ENCODE data around the gene XRRA1. TPM values are rescaled to one million over a fixed set of nuclear protein-coding genes. Genes with fewer than 3 reads are reported as not detected.
A peak's percentile ranks its signal among the peaks of the same experiment; 100 is the strongest.
"Not testable (repeated sequence)": the region's sequence is repeated elsewhere in the genome, so short reads cannot be mapped to it uniquely, and the experiment has no call there.

The XRRA1 gene, protein sequence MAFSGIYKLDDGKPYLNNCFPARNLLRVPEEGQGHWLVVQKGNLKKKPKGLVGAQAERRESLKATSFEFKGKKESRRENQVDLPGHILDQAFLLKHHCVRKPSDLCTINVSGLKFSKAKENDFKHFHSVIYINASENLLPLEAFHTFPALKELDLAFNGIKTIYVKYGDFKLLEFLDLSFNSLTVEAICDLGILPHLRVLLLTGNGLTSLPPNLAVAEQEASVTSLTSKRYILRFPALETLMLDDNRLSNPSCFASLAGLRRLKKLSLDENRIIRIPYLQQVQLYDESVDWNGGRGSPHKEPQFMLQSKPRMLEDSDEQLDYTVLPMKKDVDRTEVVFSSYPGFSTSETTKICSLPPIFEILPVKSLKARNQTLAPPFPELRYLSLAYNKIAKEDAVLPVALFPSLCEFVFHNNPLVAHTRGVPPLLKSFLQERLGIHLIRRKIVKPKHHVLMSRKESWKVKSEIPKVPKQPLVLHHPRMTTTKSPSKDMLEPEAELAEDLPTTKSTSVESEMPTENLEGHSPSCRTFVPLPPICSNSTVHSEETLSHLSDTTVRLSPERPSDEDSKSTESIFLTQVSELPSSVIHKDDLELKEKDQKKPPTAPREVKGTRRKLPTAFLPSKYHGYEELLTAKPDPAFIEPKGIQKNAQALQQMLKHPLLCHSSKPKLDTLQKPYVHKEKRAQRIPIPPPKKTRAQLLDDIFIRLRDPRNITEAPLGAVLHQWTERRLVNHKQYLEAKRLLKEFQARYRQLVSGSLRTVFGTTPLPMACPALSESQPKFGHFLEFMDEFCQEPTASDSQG
- 40.0 and 50.5 TPM in 2 replicates for total RNA-seq

DNA sequence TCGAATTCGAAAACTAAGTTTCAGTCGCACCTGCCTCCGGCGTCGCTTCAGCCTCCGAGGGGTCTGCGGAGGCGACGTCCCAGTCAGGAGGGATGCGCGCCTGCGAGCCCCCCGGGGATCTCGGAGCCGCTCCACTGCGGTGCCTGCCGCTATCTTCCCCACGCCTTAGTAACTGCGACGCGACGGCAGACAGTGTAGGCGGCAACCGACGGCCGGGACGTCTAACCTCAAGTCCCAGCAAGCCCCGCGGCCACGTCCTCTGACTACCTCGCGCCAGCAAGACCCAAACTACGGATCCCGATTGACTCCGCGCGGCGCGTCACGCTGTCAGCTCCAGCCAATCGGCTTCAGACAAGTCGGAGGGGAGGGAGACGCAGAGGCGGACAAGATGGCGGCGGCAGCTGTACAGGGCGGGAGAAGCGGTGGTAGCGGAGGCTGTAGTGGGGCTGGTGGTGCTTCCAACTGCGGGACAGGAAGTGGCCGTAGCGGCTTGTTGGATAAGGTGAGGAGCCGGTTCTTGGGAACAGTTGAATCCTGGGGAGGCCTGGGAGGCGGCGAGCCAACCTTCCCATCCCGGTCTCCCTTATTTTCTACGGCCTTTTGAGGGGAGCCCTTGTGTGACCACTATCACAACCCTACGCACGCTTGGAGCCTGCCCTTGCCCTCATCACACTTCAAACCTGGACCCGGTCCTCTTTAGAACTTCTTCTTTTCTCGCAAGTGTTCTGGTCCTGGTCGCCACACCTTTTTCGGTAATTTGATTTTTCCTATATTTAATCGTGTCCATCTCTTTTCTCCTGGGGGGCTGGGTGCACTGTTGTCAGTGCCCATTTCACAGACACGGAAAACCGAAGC is at the start of gene XRRA1, which contains the start of gene SPCS2:
TSS of gene XRRA1 (minus strand) at position 194 of the 855 bp plus-strand sequence. CDS start 8,213 bp downstream, outside the sequence.
TSS of gene SPCS2 (plus strand) at position 369 of the 855 bp plus-strand sequence. CDS start at position 389, 20 bp downstream.
- POLR2A ChIA-PET = interaction anchor here (0.9 to 2.3 kb wide), 5 partner anchors 11 to 456 kb away, joined by 3 to 20 read pairs (median 5); partner anchors contain the start of genes LIPT2 and NEU3
- Mint-ChIP-seq H3K9me3 (no peaks in the 10 kb centered on the region), H3K36me3 (ENCODE audit: low read depth) (peaks cover 45% of the 10 kb centered on the region), H3K4me1 (peaks cover 72% of the 10 kb centered on the region), H3K27ac (peak within 1 kb of the TSS; percentile 97), H3K4me3 (peak within 1 kb of the TSS; percentile 97), H3K27me3 (no peaks in the 10 kb centered on the region)
- TF ChIP-seq, protein P1, sequence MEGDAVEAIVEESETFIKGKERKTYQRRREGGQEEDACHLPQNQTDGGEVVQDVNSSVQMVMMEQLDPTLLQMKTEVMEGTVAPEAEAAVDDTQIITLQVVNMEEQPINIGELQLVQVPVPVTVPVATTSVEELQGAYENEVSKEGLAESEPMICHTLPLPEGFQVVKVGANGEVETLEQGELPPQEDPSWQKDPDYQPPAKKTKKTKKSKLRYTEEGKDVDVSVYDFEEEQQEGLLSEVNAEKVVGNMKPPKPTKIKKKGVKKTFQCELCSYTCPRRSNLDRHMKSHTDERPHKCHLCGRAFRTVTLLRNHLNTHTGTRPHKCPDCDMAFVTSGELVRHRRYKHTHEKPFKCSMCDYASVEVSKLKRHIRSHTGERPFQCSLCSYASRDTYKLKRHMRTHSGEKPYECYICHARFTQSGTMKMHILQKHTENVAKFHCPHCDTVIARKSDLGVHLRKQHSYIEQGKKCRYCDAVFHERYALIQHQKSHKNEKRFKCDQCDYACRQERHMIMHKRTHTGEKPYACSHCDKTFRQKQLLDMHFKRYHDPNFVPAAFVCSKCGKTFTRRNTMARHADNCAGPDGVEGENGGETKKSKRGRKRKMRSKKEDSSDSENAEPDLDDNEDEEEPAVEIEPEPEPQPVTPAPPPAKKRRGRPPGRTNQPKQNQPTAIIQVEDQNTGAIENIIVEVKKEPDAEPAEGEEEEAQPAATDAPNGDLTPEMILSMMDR (IDR thresholded peaks at IDR 0.05) = no peak
- intact Hi-C loops (cut with micrococcal nuclease) = loop anchor here (1.0 to 5.0 kb wide), 6 partner anchors 39 to 578 kb away; partner anchors contain the start of genes GDPD5, LIPT2, NEU3 and PGM2L1
- DNase-seq = peak; percentile 90
- ATAC-seq (ENCODE audit: low read depth) = peak; percentile 93
- CTCF ChIA-PET = interaction anchor here (1.5 kb wide), 1 partner anchor 19 kb away, joined by 4 read pairs; no protein-coding TSS in a partner anchor

DNA sequence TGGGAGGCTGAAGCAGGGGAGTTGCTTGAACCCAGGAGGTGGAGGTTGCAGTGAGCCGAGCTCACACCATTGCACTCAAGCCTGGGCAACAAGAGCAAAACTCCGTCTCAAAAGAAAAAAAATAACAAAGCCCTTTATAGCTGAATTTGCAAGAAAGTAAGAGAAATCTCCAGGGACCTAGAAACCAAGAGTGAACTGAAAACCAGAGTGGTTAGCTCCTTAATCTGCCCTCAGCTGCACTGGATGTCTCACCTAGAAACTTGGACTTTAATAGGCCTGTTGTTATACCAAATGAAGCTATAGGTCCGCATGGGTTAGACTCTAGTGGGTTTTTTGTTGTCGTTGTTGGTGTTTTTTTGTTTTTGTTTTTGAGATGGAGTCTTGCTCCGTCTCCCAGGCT is 44.0 kb upstream of the XRRA1 start:
- POLR2A ChIA-PET = no interaction called here

DNA sequence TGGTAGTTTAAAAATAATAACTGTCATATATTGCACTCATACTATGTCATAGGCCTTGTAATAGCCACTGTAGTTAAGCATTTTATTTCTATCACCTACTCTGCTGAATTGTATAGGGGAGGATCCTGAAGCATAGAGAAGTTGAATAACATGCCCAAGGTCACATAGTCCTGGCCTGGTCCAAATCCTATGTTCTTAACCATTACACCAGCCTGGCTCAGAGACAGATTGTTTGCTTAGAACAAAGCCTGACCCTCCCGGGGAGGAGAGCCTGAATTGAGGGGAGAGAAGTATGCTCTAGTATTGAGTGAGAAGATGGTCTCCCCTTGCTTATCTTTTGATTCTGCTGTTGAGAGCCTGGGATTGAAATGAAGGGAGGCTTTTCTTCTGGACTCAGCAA is 42.0 kb upstream of the XRRA1 start:
- CTCF ChIA-PET = no interaction called here
- peak overlapping the region; percentile 2 for H3K27ac Mint-ChIP-seq
- no peaks in the 10 kb centered on the region for H3K9me3 Mint-ChIP-seq
- DNase-seq (no peak), ATAC-seq (ENCODE audit: low read depth) (no peak)
- peaks cover 40% of the 10 kb centered on the region for H3K4me1 Mint-ChIP-seq
- POLR2A ChIA-PET = no interaction called here
- peaks cover 18% of the 10 kb centered on the region for H3K36me3 Mint-ChIP-seq (ENCODE audit: low read depth)
- H3K4me3 Mint-ChIP-seq = no peak overlapping the region
- no peaks in the 10 kb centered on the region for H3K27me3 Mint-ChIP-seq
- TF ChIP-seq, protein P1 (IDR thresholded peaks at IDR 0.05) = no peak
- intact Hi-C loops (cut with micrococcal nuclease) = no loop called here

More for the DNA sequence above, 44.0 kb upstream of the XRRA1 start:
- Mint-ChIP-seq H3K4me1 (peaks cover 40% of the 10 kb centered on the region), H3K27me3 (no peaks in the 10 kb centered on the region), H3K27ac (no peak overlapping the region), H3K4me3 (no peak overlapping the region), H3K9me3 (no peaks in the 10 kb centered on the region), H3K36me3 (ENCODE audit: low read depth) (peaks cover 28% of the 10 kb centered on the region)
- CTCF ChIA-PET = interaction anchor here (0.9 kb wide), 1 partner anchor 250 kb away, joined by 4 read pairs; no protein-coding TSS in a partner anchor
- DNase-seq (no peak), ATAC-seq (ENCODE audit: low read depth) (no peak)
- intact Hi-C loops (cut with micrococcal nuclease) = no loop called here
- TF ChIP-seq, protein P1 (IDR thresholded peaks at IDR 0.05) = no peak

DNA sequence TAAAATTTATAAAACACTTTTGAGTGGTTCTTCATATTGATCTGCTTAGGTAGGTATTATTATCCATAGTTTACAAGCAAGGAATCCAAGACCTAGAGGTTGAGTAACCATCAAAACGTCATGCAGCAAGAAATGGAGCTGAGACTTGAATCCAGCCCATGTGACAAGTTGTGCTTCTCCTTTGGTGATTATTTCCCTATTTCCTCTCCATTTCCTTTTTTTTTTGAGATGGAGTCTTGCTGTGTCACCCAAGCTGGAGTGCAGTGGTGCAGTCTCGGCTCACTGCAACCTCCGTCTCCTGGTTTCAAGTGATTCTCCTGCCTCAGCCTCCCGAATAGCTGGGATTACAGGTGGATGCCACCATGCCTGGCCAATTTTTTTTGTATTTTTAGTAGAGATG is 41.3 kb upstream of the XRRA1 start:
- ATAC-seq (ENCODE audit: low read depth) = not testable (repeated sequence)

More for the DNA sequence above, 41.3 kb upstream of the XRRA1 start:
- ChIA-PET CTCF (interaction anchor here (1.6 kb wide), 1 partner anchor 61 kb away, joined by 4 read pairs; no protein-coding TSS in a partner anchor), POLR2A (interaction anchor here (0.6 to 2.1 kb wide), 2 partner anchors 39 to 835 kb away, joined by 4 to 13 read pairs; no protein-coding TSS in a partner anchor)
- H3K9me3 Mint-ChIP-seq; H3K27me3 Mint-ChIP-seq; H3K4me3 Mint-ChIP-seq; H3K27ac Mint-ChIP-seq; DNase-seq; intact Hi-C loops (cut with micrococcal nuclease): not testable (repeated sequence)
- Mint-ChIP-seq H3K4me1 (peaks cover 40% of the 10 kb centered on the region), H3K36me3 (ENCODE audit: low read depth) (peaks cover 12% of the 10 kb centered on the region)

Measured in activated B cell treated with CpG ODN at 0.5 μM for 24 hours (primary cell).